Measurements from ENCODE around the gene CACNG7.

Gene CACNG7, protein sequence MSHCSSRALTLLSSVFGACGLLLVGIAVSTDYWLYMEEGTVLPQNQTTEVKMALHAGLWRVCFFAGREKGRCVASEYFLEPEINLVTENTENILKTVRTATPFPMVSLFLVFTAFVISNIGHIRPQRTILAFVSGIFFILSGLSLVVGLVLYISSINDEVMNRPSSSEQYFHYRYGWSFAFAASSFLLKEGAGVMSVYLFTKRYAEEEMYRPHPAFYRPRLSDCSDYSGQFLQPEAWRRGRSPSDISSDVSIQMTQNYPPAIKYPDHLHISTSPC
- total RNA-seq: 0 to 0.35 (median 0.19) reads per million in 3 donors

DNA sequence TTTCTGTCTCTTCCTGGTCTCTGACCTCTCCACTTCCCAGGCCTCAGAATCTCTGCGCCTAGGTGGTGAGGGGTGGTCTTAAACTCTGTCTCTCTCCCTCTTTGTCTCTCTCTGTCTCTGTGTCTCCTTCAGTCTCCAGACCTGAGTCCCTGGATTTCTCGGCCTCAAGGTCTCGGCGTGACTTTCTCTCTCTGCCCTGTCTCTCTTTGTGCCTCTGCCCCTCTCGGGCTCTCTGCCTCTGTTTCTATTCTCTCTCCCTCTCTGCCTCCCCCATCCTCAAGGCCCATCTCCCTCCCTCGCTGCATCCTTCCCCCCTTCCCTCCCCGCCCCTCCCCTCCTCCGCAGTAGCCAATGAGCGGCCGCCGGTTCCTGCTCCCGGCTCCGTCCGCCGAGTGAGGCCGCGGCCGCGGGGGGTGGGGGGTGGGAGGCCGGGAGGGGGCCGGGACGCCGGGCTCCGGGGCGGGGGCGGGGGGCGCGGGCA is at the start of gene CACNG7:
Gene CACNG7, plus strand, starts transcription at position 344 of the 481 bp plus-strand sequence. CDS start 3,554 bp downstream, outside the sequence.
- no peak for DNase-seq
- H3K27me3 ChIP-seq (replicated peaks; ENCODE audit: control insufficient read depth, insufficient read depth, low read length, poor library complexity, severe bottlenecking): peaks cover 50% of the 10 kb centered on the region
- no peak within 1 kb of the TSS for H3K4me3 ChIP-seq (ENCODE audit: insufficient read depth, low read depth, low read length, poor library complexity, severe bottlenecking)
- H3K36me3 ChIP-seq (ENCODE audit: control insufficient read depth, insufficient read depth, low read length): no peaks in the 10 kb centered on the region
- H3K27ac ChIP-seq (ENCODE audit: insufficient read depth, low read length, poor library complexity, severe bottlenecking): no peak within 1 kb of the TSS
- peaks cover 13% of the 10 kb centered on the region for H3K4me1 ChIP-seq (ENCODE audit: control insufficient read depth, insufficient read depth, low read length, poor library complexity, severe bottlenecking)
- H3K9me3 ChIP-seq (ENCODE audit: control insufficient read depth, low read length): no peaks in the 10 kb centered on the region

DNA sequence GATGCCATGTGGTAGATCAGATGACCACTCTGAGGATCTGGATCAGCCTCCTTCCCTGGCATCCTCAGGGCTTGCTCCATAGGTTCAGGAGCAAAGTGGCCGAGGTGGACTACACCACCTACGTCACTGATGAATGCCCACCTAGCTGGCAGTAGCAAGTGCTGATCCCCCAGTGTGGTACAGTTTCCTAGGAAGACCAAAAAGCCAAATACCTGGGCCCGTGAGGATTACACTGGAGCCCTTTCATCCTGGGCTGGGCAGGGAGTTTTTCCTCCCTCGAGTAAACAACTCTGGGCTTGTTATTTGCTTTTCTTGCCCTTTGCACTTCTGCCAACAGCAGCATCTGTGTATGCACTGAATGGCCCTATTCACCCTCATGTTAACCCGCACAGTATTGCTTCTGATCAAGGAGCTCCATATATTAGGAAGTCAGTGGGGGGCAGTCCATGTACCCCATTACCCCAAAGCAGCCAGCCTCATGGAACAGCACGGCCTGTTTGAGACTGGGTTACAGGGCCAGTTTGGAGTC is 44.7 kb upstream of the CACNG7 start:
- DNase-seq: no peak
- H3K4me3 ChIP-seq (ENCODE audit: insufficient read depth, low read depth, low read length, poor library complexity, severe bottlenecking): no peak overlapping the region
- no peaks in the 10 kb centered on the region for H3K9me3 ChIP-seq (ENCODE audit: control insufficient read depth, low read length)
- H3K27me3 ChIP-seq (replicated peaks; ENCODE audit: control insufficient read depth, insufficient read depth, low read length, poor library complexity, severe bottlenecking): no peaks in the 10 kb centered on the region
- no peaks in the 10 kb centered on the region for H3K36me3 ChIP-seq (ENCODE audit: control insufficient read depth, insufficient read depth, low read length)
- no peak overlapping the region for H3K27ac ChIP-seq (ENCODE audit: insufficient read depth, low read length, poor library complexity, severe bottlenecking)
- H3K4me1 ChIP-seq (ENCODE audit: control insufficient read depth, insufficient read depth, low read length, poor library complexity, severe bottlenecking): peaks cover 23% of the 10 kb centered on the region

DNA sequence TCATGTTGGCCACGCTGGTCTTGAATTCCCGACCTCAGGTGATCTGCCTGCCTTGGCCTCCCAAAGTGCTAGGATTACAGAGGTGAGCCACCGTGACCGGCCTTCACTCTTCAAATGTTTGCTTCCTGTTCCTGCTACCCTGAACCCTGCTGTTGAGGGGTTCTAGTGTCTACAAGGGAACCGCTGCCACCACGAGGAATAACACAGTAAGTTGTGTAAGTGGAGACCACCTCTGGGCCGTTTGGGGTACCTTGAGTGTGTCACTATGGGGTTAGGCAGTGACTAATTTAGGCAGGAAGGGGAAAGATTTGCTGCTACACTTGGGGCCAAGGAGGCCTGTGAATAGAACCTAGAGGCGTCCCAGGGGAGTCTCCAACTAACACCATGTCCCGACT is 43.6 kb upstream of the CACNG7 start:
- no peak for DNase-seq
- Histone ChIP-seq H3K27ac (ENCODE audit: insufficient read depth, low read length, poor library complexity, severe bottlenecking) (peak overlapping the region; percentile 99), H3K36me3 (ENCODE audit: control insufficient read depth, insufficient read depth, low read length) (no peaks in the 10 kb centered on the region), H3K27me3 (replicated peaks; ENCODE audit: control insufficient read depth, insufficient read depth, low read length, poor library complexity, severe bottlenecking) (no peaks in the 10 kb centered on the region), H3K9me3 (ENCODE audit: control insufficient read depth, low read length) (no peaks in the 10 kb centered on the region), H3K4me3 (ENCODE audit: insufficient read depth, low read depth, low read length, poor library complexity, severe bottlenecking) (peak overlapping the region; percentile 52), H3K4me1 (ENCODE audit: control insufficient read depth, insufficient read depth, low read length, poor library complexity, severe bottlenecking) (peaks cover 28% of the 10 kb centered on the region)

DNA sequence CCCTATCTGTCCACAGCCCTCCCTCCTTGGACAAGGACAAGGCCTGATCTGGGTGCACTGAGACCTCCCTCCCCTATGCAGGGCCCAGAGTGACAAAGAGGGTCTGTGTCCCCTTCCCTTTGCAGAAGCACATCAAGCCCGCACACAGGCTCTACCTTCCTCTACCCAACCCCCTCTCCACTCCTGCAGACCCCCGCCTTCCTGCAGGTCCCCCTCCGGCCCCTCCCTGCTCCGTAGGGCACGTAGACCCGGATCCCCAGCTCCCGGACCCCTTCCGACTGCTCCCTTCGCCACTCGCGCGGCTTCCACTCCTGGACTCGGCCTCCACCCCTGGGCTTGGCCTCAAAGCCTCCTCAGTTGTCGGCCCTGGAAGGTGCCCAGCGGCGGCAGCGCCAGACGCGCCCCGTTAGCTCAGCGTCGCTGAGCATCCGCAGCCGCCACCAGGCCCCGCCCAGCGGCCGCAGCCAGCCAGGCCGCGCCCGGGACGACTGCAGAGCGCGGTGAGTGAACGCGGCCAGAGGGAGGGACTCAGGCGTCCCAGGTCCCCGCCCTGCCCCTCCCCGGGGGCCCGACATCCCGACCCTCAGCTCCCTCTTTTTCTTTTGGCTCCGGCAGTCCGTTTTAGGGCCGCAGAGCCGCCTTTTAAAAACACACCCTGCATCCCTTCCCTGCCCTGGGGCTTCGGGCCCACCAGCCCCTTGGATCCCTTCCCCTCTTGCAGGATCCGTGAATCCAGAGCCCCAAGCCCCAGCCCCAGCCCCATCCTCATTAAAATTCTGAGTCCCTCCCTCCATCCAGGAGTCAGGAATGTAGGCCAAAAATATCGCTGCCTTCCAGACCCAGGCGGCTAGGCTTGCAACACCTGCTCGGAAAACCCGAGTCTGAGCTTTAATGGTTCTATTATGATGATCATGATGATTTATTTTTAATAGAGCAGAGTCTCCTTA is 42.9 kb upstream of the CACNG7 start:
- H3K36me3 ChIP-seq (ENCODE audit: control insufficient read depth, insufficient read depth, low read length): no peaks in the 10 kb centered on the region
- H3K4me3 ChIP-seq (ENCODE audit: insufficient read depth, low read depth, low read length, poor library complexity, severe bottlenecking): peak overlapping the region; percentile 52
- H3K4me1 ChIP-seq (ENCODE audit: control insufficient read depth, insufficient read depth, low read length, poor library complexity, severe bottlenecking): peaks cover 29% of the 10 kb centered on the region
- H3K9me3 ChIP-seq (ENCODE audit: control insufficient read depth, low read length): no peaks in the 10 kb centered on the region
- no peaks in the 10 kb centered on the region for H3K27me3 ChIP-seq (replicated peaks; ENCODE audit: control insufficient read depth, insufficient read depth, low read length, poor library complexity, severe bottlenecking)
- H3K27ac ChIP-seq (ENCODE audit: insufficient read depth, low read length, poor library complexity, severe bottlenecking): peak overlapping the region; percentile 99
- peak; percentile 56 to 70 (median 58) for DNase-seq

DNA sequence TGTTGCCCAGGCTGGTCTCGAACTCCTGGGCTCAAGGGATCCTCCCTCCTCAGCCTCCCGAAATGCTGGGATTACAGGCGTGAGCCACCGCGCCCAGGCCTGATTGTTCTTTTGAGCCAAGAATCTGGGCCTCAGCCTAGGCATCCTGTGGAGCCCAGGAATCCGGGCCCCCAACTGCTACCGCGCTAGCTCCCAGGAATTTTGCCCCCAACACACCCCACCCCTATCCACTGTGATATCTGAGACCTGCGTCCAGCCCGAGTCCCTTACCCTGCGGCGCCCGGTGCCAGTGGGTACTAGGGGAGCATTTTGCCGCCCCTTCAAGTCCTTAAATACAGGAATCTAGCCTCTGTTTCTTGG is 42.2 kb upstream of the CACNG7 start:
- H3K4me3 ChIP-seq (ENCODE audit: insufficient read depth, low read depth, low read length, poor library complexity, severe bottlenecking): peak overlapping the region; percentile 52
- H3K4me1 ChIP-seq (ENCODE audit: control insufficient read depth, insufficient read depth, low read length, poor library complexity, severe bottlenecking): peaks cover 32% of the 10 kb centered on the region
- H3K27me3 ChIP-seq (replicated peaks; ENCODE audit: control insufficient read depth, insufficient read depth, low read length, poor library complexity, severe bottlenecking): no peaks in the 10 kb centered on the region
- H3K36me3 ChIP-seq (ENCODE audit: control insufficient read depth, insufficient read depth, low read length): no peaks in the 10 kb centered on the region
- H3K9me3 ChIP-seq (ENCODE audit: control insufficient read depth, low read length): no peaks in the 10 kb centered on the region
- H3K27ac ChIP-seq (ENCODE audit: insufficient read depth, low read length, poor library complexity, severe bottlenecking): peak overlapping the region; percentile 99
- DNase-seq: no peak

DNA sequence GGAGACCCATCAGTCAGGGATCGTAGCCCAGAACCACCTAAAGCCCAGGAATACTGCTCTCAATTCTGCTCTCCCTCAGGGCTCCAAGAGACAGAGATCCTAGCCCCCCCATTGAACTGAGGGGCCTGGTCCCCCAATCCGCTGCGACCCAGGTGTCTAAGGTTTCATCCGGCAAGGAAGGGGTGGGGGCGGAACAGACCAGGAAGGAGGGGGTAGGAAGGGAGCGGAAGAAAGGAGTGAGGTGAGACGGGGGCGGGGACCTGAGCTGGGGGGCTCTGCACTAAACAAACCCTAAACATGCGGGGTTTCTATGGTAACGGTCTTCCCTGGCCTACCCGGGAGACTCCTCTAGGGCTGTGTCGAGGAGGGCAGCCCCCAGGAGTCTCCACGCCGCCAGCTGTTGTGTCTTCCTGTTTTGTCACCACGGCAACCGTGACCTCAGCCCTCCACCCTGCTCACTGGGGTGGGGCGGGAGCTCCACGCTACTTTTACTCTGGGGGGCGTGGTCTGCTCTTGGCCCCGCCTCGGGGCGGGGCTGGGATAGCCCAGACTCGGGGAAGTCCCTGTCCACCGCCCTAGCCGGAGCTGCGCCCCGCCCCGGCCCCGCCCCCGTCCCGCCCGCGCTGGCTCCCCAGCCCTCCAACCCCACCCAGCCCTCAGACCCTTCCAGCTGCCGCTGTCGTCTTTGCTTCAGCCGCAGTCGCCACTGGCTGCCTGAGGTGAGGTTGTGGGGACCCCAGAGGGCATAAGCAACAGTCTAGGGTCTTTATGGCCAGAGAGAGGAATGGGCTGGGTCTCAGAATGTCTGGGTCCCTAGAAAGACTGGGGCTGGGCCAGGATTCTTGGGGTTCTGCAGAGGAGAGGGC is 41.6 kb upstream of the CACNG7 start, which contains the start of gene MYADM:
Gene MYADM, plus strand, starts transcription at position 659 of the 866 bp plus-strand sequence. CDS start 5,647 bp downstream, outside the sequence.
- peak; percentile 100 for DNase-seq
- peaks cover 32% of the 10 kb centered on the region for H3K4me1 ChIP-seq (ENCODE audit: control insufficient read depth, insufficient read depth, low read length, poor library complexity, severe bottlenecking)

DNA sequence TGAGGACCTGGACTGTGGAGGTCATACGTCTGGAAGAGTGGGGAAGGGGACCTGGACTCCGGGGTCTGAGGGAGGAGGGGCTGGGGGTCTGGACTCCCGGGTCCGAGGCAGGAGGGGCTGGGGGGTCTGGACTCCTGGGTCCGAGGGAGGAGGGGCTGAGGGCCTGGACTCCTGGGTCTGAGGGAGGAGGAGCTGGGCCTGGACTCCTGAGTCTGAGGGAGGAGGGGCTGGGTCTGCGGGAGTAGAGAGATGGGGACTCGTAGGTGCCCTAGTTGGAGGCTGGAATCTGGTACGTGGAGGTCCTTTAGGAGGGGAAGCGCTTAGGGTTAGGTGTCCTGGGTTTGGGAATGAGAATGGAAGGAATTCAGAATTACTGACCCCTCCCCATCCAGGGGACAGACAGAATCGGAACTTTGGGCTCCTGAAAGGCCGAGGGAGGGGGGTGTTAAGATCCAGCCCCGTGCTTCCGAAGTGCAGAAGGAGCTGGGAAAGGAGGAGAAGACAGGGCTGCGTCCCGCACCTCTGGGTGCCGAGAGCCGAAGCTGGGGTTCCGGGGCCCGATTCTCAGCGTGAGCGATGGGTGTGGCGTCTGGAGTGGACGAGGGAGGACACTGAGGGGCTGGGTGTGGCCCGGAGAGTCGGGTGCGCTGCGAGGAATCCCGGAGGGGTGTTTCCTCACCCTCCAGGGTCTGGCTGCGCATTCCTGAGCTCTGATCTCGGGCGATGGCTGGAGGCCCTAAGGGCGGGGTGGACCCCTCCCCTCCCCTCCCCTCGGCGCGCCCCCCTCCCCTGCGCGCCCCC is 40.8 kb upstream of the CACNG7 start:
- H3K4me1 ChIP-seq (ENCODE audit: control insufficient read depth, insufficient read depth, low read length, poor library complexity, severe bottlenecking): peaks cover 33% of the 10 kb centered on the region

More for the DNA sequence above, 41.6 kb upstream of the CACNG7 start, which contains the start of gene MYADM:
- Histone ChIP-seq H3K27ac (ENCODE audit: insufficient read depth, low read length, poor library complexity, severe bottlenecking) (peak within 1 kb of the TSS; percentile 99), H3K27me3 (replicated peaks; ENCODE audit: control insufficient read depth, insufficient read depth, low read length, poor library complexity, severe bottlenecking) (no peaks in the 10 kb centered on the region), H3K9me3 (ENCODE audit: control insufficient read depth, low read length) (no peaks in the 10 kb centered on the region), H3K36me3 (ENCODE audit: control insufficient read depth, insufficient read depth, low read length) (no peaks in the 10 kb centered on the region), H3K4me3 (ENCODE audit: insufficient read depth, low read depth, low read length, poor library complexity, severe bottlenecking) (peak within 1 kb of the TSS; percentile 94)

DNA sequence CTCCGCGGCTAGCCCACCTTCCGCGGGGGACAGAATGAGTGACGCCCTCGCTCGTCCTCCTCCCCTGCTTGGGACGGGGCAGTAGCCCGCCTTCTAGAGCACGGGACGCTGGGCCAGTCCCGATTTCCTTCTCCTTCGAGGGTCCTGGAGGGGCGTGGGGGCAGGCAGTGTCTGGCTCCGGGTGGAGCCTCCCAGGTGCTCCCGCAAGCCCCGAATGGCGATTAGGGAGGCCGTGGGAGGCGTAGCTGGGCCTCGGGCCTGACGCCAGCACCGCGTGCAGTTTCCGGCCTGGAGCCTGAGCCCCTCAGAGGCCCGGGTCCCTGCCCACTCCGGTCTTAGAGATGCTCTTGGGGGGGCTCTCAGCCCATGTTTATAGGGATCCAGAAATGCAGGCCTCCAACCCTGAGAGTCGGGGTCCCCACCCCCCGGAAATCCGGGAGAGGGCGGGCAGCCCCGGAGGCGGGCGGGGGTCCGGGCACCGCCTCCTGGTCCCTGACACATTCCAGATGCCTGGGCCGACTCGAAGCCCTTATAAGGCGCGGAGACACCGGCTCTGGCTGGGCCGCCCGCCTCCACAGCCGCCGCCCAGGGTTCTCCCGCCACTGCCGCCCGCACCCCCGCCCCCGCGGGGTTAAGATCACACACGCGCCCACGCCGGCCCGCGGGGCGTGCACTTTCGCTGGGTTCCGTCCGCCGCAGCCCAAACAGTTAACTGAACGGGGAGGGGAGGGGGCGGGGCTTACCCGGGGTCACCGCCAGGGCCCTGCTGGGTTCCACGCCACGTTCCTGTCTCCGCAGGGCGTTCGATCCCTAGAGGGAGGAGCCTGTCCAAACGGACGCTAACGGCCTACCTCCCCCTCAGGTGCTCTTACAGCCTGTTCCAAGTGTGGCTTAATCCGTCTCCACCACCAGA is 39.9 kb upstream of the CACNG7 start:
- Histone ChIP-seq H3K9me3 (ENCODE audit: control insufficient read depth, low read length) (no peaks in the 10 kb centered on the region), H3K36me3 (ENCODE audit: control insufficient read depth, insufficient read depth, low read length) (peaks cover 10% of the 10 kb centered on the region), H3K4me1 (ENCODE audit: control insufficient read depth, insufficient read depth, low read length, poor library complexity, severe bottlenecking) (peaks cover 41% of the 10 kb centered on the region), H3K27me3 (replicated peaks; ENCODE audit: control insufficient read depth, insufficient read depth, low read length, poor library complexity, severe bottlenecking) (no peaks in the 10 kb centered on the region), H3K4me3 (ENCODE audit: insufficient read depth, low read depth, low read length, poor library complexity, severe bottlenecking) (peak overlapping the region; percentile 94), H3K27ac (ENCODE audit: insufficient read depth, low read length, poor library complexity, severe bottlenecking) (peak overlapping the region; percentile 99)
- DNase-seq: peak; percentile 88 to 93 (median 91)

More for the DNA sequence above, 40.8 kb upstream of the CACNG7 start:
- peaks cover 1% of the 10 kb centered on the region for H3K36me3 ChIP-seq (ENCODE audit: control insufficient read depth, insufficient read depth, low read length)
- DNase-seq: peak in 2 of 3 donors; percentile 42 to 50
- no peaks in the 10 kb centered on the region for H3K9me3 ChIP-seq (ENCODE audit: control insufficient read depth, low read length)
- peak overlapping the region; percentile 99 for H3K27ac ChIP-seq (ENCODE audit: insufficient read depth, low read length, poor library complexity, severe bottlenecking)
- H3K4me3 ChIP-seq (ENCODE audit: insufficient read depth, low read depth, low read length, poor library complexity, severe bottlenecking): peak overlapping the region; percentile 94
- H3K27me3 ChIP-seq (replicated peaks; ENCODE audit: control insufficient read depth, insufficient read depth, low read length, poor library complexity, severe bottlenecking): no peaks in the 10 kb centered on the region

Measured in effector memory CD4-positive, alpha-beta T cell (primary cell).